Stimulated activated CD4-positive, alpha-beta T cell treated with anti-CD3 and anti-CD28 coated beads, Interleukin-12 subunit alpha, Interleukin-12 subunit beta, amount 100 ng/mL, for 24 hours (primary cell): ENCODE results near the gene ATP5IF1.
A peak's percentile ranks its signal among the peaks of the same experiment; 100 is the strongest.

Experiments
- DNase-seq, 2 experiments: peaks; one replicate each; pipeline ENCODE4 v3.0.0-alpha.2; 2020; ENCODE audit warnings: low read depth in 2 of 2

Gene ATP5IF1

DNA sequence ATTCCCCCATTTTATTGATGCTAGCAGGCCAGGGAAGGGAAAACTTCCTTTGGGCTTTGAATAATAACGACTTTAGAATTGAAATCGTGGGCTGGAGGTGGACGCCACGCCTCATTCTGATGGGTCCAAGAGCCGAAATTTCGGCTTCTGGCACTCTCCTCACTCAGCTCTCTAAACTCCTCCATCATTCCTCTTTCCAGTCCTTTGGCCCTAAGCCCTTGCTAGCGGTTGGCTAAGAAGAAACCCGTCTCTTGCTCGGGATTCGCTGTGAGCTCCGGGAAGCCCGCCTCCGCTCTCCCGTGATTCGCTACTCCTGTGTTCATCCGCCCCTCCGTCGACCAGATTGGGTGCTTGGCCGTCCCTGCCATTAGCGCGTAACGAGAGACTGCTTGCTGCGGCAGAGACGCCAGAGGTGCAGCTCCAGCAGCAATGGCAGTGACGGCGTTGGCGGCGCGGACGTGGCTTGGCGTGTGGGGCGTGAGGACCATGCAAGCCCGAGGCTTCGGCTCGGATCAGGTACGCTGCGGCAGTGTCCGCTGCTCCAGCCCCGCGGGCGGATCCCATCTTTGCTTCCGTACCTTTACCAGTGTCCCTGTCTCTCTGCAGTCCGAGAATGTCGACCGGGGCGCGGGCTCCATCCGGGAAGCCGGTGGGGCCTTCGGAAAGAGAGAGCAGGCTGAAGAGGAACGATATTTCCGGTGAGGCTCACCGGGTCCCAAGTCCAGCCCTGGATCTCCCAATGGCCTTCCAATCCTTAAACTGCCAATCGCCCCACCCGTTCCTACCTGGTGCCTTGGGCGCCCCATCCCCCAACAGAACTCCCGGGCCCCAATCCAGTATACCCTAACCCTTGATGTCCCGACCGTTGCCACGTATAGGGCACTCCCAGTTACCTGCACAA is at the start of gene ATP5IF1:
Gene ATP5IF1, plus strand, starts transcription at position 370 of the 901 bp plus-strand sequence. Its CDS starts 60 bp downstream, at position 430.
- DNase-seq: peak; percentile 86 to 93

DNA sequence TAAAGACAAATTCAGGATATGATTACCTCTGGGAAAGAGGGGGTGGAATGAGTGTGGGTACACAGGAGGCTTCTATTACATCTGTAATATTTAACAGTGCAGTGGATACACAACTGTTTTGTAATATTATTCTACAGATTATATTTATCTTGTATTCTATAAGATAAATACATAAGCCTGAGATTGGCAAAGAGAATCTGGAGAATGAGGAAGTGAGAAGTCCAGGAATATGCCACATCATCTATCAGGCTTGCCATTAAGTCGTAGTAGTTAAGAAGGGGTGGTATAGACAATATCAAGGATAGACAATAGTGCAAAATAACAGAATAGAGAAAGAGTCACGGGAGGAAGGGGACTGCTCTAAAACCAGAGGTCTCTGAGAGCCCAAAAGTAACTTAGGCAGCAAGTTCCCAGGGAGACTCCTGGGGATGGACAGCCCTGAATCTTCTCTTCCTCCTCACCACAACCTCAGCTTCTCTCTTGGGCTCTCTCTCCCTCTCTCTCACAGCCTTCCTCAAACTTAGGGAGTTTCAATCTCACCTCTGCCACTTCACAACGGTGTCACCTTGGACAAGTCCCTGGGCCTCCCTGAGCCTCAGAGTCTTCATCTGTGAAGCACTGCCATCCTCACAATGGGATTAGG is 45.5 kb upstream of the ATP5IF1 start:
- no peak for DNase-seq

DNA sequence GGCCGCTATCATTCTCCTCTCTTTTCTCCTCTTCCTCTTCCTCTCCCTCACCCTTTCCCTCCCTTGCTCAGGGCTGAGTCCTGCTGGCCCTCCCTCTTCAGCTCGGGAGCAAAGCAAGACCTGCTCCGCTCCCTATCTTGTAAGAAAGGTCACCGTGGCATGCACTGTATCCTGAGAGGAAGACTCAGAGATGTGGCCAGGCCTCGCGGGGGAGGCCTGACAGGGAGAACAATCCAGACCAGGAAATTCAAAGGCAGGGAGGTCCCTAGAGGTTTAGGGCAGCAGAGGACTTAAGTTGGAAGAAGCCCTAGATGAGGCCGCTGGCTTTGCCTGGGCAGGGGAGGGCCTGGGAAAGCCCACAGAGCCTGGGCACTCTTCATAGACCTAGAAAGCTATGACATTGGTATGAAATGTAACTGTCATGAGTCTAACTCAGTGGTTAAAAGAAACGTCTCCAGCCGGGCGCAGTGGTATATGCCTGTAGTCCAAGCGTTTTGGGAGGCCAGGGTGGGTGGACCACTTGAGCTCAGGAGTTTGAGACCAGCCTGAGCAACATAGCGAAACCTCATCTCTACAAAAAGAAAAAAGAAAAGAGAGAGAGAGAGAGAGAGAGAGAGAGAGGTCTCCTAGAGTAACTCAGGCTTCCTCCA is 44.8 kb upstream of the ATP5IF1 start:
- DNase-seq: no peak

DNA sequence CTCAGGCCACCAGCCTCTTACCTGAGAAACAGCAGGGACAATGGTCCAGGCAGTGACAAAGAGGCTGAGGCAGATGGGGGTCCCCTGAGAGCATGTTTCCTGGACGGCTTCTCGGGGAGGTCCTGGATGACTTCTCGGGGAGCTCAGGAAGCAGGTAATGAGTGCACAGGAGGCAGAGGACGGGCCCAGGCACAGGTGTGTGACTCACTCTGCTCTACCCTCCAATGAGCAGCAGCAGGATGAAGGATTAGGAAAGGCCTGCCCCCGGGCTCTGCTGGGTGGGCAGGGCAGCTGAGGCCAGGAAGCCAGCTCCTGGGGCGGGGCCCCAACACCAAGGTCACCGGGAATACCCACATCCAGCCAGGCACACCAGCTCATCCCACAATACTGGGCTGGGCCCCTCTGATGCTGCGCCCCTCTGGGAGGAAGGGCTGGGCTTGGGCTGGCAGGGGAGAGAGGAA is 42.2 kb upstream of the ATP5IF1 start:
- DNase-seq: no peak

DNA sequence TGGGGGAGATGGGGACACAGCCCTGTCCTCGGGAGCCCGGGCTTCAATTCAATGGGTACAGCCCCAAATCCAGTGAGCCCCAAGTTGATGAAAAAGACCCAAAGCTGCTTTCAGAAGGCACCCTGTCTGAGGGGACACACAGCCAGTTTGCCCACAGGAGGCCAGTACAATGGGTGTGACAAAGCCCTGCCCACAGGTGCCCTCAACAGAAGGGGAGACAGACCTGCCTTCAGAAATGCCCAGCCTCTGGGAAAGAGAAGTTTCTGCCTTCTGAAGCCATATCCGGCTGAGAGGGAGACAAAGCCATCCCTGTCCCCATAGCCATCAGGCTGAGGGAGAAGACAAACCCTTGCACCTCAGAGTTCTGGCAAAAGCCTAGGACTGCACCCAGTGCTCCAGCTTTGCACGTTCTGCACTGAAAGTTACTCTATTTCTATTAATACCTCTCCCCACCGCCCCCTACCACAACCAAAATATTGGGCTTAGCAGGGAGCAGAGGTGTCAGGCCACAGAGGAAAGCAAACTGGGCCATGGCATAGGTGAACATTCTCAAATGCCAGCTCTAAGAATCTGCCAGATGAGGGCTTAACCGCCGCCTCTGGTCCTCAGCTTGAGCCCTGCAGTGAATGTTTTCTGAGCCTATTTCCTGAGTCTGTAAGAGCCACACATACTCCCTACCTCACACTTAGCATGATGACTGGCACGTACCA is 41.4 kb upstream of the ATP5IF1 start:
- DNase-seq: no peak

DNA sequence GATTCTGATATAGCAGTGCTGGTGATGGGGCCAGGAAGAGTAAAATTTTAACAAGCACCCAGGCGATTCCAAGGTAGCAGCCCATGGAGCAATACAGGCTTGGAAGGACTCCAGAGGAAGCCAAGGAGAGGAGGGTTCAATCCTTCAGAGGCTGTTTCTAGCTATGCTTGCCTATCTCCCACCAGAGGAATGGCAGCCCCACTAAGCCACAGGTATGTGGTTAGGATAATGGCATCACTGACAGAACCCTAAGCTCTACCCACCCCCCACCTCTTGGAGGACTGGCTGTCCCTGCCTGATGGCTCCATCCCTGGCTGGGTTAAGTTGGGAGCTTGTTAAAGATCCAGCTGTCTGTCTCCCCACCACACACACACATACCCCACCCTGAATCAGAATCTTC is 40.1 kb upstream of the ATP5IF1 start:
- no peak for DNase-seq

DNA sequence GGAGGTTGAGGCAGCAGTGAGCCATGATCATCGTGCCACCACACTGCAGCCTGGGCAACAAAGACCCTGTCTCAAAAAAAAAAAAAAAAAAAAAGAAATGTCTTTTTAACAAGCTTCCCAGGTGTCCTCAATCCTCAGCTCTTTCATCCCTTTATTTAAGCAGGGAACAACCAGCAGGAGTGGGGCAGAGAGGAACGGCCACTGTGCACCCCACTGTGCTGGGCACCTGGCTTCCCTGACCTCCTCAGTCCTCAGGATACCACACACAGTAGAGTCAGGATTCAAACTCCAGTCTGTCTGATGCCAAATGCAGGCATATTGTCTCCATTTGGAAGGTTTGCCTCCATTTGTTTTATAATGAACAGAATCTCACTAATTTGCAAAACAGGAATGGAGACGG is 39.6 kb upstream of the ATP5IF1 start:
- DNase-seq: no peak

DNA sequence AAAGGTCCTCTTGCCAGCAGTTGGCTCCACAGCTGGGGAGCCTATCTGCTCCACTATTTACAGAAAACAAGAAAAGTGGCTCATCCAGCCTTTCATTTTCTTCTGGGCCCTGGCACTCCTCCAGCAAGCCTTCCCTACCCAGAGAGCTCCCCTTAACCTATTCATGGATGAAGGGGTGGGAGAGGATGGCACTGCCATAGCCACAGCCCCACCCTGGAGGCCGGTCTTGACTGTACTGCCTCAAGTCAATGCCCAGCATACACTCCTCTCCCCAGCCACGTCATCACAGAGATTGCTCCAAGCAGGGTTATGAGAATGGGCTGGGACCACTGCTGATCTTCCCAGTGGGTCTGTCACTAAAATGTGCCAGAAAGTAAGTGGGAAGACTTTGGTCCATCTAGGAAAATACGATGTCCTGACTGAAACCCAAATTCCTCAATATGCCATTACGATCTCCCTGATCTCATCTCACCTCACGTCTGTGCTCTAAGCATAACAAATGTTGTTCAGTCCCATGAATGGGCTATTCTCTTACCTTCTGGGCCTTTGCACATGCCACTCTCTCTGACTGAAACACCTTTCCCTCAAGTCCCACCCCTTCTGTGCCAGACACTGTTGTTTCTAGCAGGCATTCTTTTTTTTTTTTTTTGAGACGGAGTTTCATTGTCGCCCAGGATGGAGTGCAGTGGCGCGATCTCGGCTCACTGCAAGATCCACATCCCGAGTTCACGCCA is 38.1 kb upstream of the ATP5IF1 start:
- no peak for DNase-seq

DNA sequence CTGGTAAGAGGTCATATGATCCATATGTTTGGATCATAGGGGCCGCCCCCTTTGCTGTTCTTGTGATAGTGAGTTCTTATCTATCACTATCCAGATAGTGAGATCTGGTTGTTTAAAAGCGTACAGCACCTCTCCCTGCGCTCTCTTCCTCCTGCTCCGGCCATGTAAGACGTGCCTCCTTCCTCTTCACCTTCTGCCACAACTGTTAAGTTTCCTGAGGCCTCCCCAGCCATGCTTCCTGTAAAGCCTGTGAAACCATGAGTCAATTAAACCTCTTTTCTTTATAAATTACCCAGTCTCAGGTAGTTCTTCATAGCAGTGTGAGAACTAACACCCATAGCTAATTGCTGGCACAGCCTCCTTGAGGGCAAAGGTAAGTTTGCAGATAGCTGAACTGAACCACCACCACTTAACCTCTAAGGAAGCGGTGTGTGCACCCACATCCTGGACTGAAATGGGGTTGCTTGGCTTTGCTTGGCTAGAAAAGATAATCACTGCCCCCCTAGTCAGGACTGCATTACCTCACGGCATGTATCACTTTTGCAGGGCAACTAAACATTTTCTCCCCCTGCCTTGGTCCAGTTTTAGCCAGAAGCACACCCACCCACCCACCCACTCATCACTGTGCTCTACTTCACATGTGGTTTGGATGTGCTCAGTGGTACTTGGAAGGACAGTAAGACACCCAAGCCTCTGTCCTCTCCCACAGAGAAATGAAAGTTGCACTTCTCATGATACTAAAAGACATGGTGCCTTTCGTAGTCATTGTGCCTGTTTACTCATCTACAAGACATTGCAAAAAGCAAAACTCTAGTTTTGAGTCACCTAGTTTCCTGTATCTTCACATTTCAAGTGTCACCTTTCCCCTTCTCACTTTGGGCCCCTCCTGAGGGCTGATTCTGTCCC is 36.3 kb upstream of the ATP5IF1 start:
- DNase-seq: peak; percentile 11 to 46

DNA sequence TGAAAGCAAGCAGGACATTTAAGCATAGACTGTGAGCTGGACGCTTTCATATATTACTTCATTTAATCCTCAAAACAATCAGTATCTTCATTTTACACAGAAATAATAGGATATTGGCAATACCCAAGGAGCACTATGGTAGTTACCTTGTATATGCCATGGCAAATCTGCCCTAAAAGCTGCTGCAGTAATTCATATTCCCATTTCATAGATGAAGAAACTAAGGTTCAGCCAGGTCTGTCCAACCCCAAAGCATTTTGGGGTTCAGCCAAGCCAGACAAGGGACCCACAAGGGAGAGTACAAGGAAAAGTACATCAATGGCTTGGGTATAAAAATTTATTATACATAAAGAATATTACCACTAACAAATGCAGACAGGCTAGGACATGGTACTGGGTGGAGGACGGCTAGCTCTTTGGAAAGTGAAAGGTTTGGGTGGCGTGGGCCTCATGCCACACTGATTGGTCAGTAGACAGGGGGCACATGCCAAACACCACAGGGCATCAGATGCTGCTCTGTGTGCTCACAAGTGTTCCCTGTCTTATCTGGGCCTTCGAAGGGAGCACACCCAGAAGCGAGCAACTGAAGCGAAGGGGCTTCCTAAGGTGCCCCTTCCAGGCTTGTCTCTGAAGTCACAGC is 35.6 kb upstream of the ATP5IF1 start:
- DNase-seq: no peak

DNA sequence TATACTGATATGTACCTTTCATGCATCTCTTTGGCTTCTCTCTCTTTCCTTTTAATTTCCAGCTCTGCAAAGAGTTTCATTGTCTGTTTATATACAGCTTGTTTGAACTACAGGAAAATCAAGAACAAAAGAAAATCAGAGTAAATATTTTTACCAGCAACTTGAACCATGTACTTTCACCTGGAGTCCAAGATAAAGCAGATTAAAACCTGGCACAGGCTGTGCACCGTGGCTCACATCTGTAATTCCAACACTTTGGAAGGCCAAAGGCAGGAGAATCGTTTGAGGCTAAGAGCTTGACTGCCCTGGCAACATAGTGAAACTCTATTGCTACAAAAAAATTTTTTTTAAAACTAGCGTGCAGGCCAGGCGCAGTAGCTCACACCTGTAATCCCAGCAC is 30.7 kb upstream of the ATP5IF1 start:
- DNase-seq: no peak

DNA sequence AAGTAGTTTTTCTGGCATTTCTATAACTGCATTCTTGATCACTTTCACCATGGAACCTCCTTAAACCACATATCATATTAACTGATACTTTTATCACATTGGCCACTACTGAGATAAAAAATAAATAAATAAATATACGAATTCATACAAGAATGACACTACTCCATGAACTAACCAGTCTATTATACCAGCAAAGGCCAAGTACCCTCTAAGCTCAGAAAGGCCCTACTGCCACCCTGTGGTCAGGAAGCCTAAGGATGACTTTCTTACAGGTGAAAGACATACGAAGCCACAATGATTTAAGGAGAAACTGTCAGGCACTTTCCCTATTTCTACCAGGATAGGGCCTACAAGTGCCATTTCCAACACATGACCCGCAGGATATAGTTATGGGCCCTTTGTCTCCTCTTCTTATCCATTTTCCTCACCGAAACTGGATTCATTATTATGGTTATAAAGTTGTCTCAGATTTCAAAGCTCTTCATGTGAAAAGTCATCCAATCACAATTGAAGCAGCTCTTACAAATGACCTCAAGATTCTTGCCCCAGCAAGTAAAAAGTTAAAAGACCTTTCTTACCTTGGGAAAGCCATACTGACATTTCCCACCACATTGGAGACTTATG is 27.0 kb upstream of the ATP5IF1 start:
- peak; percentile 33 to 35 for DNase-seq

DNA sequence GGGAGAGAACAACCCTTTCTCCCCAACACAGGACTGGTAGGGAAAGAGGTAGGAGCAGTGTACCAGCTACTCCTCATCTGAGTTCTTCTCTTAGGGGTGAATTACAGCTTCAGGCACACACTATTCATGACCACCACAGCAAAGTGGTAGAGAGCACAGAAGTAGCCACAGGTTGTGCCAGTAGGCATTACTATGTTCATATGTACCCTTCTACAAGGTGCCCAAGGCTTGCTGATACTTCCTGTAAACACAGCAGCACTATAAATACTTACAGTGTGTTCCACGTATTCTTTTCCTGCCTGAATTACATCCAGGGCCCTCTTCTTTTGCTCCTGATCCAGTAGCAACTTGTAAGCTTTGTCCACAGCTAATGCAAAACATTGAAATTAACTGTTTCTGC is 26.2 kb upstream of the ATP5IF1 start:
- no peak for DNase-seq

DNA sequence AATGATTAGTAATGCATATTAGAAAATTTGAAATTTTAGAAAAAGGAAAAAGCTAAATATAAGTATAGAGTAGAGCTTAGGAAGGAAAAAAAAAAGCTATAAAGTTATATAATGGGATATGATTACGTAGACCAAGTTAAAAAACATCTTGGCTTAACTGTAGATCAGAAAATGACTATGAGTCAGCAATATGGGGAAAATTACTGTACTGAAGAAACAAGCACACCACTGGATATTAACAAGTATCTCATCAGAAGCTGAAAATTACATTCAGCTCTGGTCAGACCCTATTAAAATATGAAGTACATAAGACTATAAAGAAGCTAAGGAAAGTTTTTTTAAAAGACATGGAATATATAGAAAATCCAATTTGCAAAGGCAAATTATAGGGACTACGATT is 22.6 kb upstream of the ATP5IF1 start:
- DNase-seq: no peak

DNA sequence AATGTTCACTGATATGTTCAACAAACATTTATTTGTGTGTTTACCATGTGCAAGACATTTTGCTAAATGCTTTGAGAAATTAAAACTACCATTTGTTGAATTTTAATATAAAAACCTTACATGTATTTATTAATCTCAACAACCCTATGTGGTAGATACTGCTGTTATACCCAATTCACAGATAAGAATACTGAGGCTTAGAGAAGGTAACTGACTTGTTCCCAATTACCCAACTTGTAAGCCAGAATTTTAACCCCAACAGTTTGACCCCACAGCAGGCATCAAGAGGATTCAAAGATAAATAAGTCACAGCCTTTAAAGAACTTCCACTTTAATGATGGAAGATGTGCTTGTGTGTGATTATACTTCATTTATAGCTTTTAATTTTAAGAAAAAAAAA is 6.8 kb upstream of the ATP5IF1 start:
- no peak for DNase-seq

DNA sequence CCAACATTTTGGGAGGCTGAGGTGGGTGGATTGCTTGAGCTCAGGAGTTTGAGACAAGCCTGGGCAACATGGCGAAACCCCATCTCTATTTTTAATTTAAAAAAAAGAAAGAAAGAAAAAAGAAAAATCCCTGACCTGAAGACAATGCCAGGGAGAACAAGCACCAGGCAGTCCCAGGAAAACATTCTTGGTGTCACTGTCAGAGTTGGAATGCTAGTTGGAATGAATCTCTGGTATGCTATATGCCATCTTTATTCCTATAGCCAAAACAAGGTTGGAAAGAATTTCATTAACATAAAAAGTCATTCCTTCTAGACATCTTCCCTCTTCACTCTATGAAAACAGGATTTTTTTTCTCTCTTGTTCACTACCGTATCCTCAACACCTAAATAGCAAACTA is 5.9 kb upstream of the ATP5IF1 start:
- DNase-seq: no peak

DNA sequence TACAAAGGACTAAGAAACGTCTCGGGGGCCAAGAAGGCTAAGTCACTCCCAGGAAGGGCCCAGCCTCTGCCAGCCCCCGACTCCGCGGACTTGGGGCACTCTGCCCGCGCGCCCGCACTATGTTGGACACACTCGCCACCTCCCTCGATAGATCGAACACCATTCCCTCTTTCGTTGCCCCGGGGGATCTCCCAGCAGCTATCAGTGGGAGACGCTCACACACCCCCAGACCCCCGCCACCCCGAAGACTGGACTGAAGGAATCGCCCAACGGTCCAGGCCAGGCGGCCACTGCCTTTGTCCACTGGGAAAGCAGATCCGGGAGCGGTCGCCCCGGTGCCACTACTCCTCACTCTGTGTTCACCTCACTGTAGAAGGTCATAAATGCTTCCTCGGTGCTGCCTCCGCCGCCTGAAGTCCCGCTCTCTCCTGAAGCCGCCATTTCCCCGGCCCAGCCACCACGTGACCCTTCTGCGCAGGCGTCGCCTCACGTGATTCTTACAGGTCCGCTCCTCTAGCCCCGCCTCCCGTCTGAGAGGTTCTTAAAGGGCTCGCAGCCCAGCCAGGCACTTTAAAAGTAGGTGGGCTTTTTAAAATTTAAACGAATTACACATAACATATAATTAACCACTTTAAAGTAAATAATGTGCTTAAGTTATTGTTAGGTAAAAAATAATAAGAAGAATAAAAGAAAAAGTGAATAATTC is 3.2 kb upstream of the ATP5IF1 start, which contains the start of gene DNAJC8:
Gene DNAJC8, minus strand, starts transcription at position 472 of the 706 bp plus-strand sequence. Its CDS starts 31 bp downstream, at position 441.
- DNase-seq: peak; percentile 88 to 95

DNA sequence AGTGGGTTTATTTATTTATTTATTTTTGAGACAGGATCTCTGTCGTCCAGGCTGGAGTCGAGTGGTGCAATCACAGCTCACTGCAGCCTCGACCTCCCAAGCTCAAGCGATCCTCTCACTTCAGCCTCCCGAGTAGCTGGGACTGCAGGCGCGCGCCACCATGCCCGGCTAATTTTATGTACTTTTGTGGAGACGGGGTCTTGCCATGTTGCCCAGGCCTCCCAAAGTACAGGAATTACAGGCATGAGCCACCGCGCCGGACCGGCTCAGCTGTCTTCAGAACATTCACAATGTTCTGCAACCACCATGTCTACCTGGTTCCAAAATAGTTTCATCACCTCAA is 2.7 kb upstream of the ATP5IF1 start:
- no peak for DNase-seq
